ENCODE results near the gene OGT. TPM values are rescaled to one million over a fixed set of nuclear protein-coding genes. Genes with fewer than 3 reads are reported as not detected.
A peak's percentile ranks its signal among the peaks of the same experiment; 100 is the strongest.
"Not testable (repeated sequence)": the region's sequence is repeated elsewhere in the genome, so short reads cannot be mapped to it uniquely, and the experiment has no call there.

Gene OGT
- total RNA-seq, 1 donor from 2014 or later: 96.4 TPM

DNA sequence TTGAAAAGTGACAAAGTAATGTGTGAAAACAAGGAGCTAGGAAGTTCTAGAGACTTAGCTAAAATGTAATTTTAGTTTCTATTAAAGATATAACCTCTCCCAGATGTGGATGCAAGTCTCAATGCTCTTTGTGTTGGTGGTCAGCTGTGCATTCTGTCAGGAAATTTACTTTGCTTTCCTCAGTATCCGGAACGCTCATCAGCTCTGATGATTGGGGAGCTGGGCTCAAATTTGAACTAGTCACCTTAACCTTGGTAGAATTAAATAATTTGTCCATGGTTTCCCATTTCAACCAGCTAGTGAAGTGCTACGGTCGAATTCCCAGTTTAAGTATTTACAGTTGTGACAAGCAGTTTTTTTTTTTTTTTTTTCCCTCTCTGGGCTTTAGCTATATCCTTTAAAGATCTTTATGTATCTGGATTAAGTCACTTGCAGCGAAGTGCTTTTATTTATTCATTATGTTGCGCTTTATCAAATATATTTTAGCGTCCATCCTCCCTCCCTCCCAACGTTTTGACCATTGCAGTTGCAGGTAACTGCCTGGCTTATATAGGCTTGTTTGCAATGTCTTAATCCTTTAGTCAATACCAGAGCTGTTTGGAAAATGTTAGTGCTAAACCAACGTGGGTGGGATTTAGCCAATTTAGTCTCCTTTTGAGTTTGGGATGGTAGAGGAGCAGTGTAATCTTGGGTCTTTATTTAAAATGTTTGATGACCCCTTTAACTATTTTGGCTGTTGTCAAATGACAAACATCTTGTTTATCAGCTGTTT lies 2.1 kb downstream of the OGT start:
- DNase-seq: no peak
- ATAC-seq: no peak
- intact Hi-C loops (cut with micrococcal nuclease): no loop called here

DNA sequence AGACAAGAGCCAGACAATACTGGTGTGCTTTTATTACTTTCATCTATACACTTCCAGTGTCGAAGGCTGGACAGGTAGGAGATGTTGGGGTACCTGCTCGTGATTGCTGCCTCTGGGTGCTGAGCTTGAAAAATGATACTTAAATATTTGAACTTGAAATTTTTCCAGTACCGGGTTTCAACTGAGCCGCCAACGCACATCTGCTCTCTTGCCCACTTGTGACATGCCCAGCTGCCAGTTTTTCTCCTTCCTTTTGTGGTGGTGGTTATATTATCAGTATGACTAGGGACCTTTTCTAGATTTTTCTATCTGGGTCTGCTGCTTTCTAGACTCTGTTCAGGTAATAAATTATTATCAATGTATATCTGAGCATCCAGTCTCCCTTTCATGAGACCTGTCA lies 3.4 kb downstream of the OGT start:
- ATAC-seq (no peak), DNase-seq (no peak)
- intact Hi-C loops (cut with micrococcal nuclease): no loop called here

DNA sequence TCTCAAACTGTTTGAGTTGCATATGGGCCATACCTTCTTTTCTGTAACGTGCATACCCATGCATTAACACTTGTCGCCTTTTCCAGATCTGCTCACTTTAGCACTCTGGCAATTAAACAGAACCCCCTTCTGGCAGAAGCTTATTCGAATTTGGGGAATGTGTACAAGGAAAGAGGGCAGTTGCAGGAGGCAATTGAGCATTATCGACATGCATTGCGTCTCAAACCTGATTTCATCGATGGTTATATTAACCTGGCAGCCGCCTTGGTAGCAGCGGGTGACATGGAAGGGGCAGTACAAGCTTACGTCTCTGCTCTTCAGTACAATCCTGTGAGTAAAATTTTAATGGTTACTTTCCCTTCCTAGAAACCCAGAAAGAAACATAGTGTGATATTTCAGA lies 4.8 kb downstream of the OGT start:
- no peak for DNase-seq
- no peak for ATAC-seq
- intact Hi-C loops (cut with micrococcal nuclease): no loop called here

DNA sequence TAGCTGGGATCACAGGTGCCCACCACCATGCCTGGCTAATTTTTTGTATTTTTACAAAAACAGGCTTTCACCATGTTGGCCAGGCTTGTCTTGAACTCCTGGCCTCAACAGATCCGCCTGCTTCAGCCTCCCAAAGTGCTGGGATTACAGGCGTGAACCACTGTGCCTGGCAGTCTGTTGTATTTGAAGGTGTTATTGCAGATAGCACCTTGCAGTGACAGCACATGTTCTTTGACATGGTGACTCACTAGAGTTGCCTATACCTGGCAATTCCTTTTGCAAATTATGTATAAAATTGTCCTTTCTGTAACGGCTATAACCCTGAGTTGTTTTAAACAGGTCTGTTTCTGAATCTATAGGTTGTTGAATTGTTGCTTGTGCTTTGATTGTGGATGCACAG lies 7.9 kb downstream of the OGT start:
- intact Hi-C loops (cut with micrococcal nuclease): no loop called here
- DNase-seq: no peak

DNA sequence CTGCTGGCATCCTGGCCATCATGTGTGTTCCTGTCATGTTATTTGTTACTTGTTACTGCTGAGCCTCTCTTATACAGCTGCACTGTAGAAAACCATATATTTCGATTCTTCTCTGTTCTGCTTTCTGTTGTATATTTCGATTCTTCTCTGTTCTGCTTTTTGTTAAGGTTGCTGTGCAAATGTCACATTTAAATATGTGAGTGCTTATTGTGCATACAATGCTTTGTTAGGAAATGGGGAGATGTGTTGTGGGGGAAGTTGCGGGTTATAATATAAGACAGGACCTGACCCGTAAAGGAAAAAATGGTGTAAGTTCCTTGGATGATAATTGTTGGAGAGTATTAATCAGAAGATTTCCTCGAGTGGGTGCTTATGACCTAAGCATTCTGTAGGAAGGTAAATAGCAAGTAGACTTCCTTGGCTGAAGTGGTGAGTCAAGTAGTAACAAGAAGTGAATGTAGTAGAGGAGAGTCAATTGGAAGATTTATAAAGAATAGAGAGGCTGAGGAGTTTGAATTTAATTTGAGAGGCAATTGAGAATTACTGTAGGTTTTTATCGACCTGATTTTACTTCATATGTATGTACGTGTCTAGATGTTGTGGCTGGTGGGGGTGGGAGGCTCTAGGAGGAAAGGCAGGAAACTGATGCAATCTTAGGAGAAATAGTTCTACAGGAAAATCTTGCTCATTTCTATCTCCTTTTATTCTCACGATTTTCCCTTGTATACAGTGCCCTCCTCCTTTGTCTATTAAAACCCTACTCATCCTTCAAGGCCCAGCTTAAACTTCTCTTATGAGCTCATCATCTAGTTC lies 8.5 kb downstream of the OGT start:
- intact Hi-C loops (cut with micrococcal nuclease): no loop called here
- DNase-seq (no peak), ATAC-seq (no peak)

More for the DNA sequence above, 7.9 kb downstream of the OGT start:
- no peak for ATAC-seq

DNA sequence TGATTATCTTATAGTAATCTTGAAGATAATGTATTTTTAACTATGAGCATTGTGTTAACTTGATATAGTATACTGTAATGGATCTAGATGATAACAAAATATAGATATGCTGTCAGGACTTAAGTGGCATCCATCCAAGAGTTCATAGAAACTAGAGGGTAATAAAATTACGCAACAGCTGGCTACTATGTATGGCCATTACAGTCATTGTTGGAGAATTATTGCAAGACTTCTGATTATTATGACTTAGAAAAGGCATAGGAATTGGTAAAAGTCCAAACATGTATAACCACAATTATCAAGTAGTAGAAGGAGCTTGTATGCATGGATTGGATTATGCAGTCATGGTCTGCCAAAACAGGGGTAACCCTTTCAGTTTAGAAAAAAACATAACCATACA lies 9.5 kb downstream of the OGT start:
- ATAC-seq (no peak), DNase-seq (no peak)
- intact Hi-C loops (cut with micrococcal nuclease): no loop called here

DNA sequence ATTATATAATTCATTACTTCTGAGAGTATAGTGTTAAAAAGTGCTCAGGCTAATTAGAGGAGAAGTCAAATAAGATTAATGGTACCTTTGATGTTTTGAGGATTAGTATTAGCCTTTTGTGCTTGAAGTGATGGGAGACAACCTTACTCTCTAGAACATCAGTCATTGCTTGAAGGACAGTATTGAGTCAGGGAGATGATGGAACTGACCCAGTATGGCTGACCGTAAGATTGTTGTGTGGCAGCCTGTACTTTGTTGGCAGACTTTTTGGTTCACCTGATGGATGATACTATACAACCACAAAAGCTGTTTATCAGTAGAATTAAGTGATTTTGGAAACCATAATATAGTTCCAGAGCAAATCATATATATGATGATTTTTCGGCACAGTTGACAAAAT lies 9.9 kb downstream of the OGT start:
- DNase-seq (no peak), ATAC-seq (peak; percentile 24)
- intact Hi-C loops (cut with micrococcal nuclease): no loop called here

DNA sequence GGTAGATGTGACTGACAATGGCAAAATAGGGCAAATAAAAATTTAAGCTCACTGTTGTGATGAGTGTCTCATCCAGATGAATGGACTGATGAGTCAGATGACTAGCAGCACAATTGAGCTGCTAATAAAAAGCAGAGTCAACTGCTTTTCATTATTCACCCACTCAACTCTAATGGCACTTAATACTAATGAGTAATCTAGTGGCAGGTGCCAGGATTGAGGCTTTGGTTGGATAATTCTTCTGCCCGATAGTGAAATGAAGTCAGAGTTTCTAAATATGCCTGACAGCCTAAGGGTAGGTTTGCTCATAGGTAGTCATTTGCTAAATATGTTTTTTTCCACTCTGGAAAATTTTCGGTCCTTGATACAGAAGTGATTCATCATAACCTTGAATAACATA lies 10.4 kb downstream of the OGT start:
- intact Hi-C loops (cut with micrococcal nuclease): no loop called here
- ATAC-seq (peak; percentile 78), DNase-seq (no peak)

DNA sequence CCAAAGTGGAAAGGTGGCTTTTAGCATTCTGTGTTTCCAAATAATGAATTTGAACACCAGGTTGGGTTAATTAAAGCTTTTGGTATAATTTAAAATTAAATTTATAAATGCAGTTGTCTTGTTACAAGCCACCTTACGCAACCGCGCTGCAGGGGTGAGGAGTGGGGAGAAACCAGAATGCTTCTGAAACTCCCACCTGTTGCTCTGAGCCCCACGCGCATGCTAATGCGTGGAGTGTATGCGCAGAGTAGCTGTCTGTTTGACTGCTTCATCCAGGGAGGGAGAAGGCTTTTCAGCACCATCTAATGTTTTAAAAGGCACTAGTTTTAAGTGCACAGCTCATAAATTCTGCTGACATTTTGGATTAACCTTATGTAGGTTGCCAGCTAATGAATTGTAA lies 12.5 kb downstream of the OGT start:
- DNase-seq: no peak
- intact Hi-C loops (cut with micrococcal nuclease): no loop called here
- ATAC-seq: no peak

DNA sequence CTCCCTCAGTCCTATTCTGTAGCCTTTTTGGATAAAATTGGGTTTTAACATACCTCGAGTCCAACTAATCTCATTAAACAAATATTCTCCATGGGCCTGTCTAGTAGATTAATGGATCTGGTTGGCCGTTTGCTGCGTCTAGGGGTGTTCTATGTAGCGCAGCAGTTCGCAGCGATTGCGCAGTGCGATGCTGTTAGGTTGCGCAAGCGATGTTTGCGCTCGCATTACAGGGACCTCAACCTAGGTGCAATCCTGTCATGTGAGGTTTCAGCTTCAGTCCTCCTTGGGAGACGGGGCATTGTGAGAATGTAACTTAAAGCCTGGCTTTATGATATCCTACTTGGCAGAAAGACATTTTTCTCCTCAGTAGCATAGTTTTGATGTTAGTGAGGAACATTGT lies 14.0 kb downstream of the OGT start:
- no peak for ATAC-seq
- intact Hi-C loops (cut with micrococcal nuclease): no loop called here
- no peak for DNase-seq

DNA sequence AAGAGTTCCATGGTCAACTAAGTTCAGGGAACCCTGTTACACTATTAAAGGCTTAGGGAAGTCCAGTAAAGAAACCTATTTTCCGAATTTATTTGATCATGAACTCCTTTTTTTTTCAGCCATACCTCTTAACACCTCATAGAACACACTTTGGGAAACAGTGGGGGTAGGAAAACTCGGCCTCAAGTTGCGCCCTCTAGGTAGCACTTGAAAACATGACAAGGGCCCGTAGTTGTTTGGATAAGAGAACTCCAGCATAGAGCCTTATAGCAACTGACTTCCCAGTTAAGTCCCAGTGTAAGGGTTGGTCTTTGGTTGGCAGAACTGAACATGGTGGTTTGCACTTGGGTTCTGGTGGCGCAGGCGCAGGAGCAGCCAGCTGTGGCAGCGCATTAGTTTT lies 14.4 kb downstream of the OGT start:
- ATAC-seq: no peak
- intact Hi-C loops (cut with micrococcal nuclease): no loop called here

DNA sequence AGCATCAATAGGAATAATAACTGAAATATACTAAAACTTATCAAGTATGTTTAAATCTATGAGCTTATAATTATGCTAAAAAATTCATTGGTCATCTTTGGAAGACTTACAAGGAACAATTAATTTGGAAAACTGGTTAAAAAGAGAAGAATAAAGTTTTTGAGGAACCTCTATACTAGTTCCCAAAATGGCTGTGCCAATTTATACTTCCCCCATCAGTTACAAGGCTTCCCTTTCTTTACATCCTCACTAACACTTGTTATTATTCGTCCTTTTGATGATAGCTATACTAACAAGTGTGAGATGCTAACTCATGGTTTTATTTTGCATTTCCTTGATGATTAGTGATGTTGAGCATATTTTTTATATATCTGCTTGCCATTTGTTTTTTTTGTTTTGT lies 17.1 kb downstream of the OGT start:
- ATAC-seq: no peak
- intact Hi-C loops (cut with micrococcal nuclease): no loop called here
- no peak for DNase-seq

More for the DNA sequence above, 14.4 kb downstream of the OGT start:
- no peak for DNase-seq

DNA sequence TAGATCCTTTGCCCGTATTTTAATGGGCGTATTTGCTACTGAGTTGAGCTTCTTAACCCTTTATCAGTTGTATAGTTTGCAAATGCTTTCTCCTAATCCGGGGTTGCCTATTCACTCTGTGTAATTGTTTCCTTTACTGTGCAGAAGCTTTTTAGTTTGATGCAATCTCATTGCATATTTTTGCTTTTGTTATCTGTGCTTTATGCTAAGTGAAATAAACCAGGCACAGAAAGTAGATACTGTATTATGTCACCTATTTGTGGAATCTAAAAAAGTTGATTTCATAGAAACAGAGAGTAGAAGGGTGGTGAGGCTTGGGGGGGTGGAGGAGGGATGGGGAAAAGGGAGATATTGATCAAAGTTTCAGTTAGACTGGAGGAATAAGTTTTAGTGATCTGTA lies 17.7 kb downstream of the OGT start:
- intact Hi-C loops (cut with micrococcal nuclease): no loop called here
- no peak for ATAC-seq
- no peak for DNase-seq

DNA sequence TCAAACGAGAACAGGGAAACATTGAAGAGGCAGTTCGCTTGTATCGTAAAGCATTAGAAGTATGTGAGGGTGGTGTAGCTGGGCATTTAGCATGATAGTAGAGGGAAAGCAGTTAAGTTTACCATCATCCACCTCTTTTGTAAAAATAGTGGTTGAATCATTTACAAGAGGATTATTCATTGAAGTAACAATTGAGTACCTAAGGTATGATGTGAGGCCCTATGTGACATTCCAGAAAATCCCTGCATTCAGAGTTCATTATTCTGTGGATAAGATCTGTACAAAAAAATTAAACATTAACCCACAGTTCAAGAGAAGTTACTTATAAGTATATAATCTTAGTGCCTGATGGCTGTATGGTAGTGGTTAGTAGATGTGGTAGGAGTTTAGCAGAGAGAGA lies 23.1 kb downstream of the OGT start:
- no peak for ATAC-seq
- intact Hi-C loops (cut with micrococcal nuclease): no loop called here
- no peak for DNase-seq

DNA sequence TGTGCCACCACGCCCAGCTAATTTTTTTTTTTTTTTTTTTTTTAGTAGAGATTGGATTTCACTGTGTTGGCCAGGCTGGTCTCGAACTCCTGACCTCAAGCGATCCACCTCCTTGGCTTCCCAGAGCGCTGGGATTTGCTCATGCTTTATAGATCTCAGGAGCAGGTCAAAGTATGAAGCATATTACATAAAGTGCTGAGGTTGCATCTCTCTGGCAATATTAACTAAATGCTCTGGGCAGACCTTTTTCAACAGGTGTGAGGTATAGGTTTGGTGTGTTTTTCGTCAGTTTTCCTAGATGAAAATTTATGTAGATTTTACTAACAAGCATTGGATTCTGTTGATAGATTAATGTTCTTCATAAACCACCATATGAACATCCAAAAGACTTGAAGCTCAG lies 26.0 kb downstream of the OGT start:
- ATAC-seq (no peak), DNase-seq (no peak)
- intact Hi-C loops (cut with micrococcal nuclease): no loop called here

DNA sequence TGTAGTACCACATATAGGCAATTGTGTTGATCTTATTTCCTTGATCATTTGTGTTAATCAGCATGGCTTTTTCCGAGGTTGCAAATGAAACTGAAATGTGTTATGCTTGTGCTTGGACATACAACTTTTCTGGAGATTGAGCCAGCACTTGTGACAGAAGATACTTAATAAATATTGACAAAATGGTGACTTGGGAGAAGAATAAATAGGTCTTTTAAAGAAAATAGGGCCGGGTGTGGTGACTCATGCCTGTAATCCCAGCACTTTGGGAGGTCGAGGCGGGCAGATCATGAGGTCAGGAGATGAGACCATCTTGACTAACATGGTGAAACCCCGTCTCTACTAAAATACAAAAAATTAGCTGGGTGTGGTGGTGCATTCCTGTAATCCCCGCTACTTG lies 26.9 kb downstream of the OGT start:
- ATAC-seq; DNase-seq; intact Hi-C loops (cut with micrococcal nuclease): not testable (repeated sequence)

DNA sequence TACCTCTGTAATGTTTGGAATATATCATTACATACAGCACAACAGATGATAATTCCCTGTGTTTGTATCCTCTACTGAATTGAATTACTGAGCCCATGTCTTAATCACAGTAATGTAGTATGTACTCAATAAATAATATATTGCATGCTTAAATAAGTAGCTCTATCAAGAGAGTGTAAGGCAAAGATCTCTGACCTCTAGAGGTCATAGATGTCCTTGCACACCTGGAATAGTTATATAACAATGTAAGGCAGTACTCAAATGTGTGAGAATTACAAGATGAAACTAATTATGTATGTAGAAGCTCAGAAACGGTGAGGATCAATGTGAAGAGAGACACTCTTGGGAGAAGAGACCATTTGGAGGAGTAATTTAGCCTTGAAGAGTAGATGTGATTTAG lies 31.0 kb downstream of the OGT start:
- intact Hi-C loops (cut with micrococcal nuclease): no loop called here
- DNase-seq: no peak
- no peak for ATAC-seq

DNA sequence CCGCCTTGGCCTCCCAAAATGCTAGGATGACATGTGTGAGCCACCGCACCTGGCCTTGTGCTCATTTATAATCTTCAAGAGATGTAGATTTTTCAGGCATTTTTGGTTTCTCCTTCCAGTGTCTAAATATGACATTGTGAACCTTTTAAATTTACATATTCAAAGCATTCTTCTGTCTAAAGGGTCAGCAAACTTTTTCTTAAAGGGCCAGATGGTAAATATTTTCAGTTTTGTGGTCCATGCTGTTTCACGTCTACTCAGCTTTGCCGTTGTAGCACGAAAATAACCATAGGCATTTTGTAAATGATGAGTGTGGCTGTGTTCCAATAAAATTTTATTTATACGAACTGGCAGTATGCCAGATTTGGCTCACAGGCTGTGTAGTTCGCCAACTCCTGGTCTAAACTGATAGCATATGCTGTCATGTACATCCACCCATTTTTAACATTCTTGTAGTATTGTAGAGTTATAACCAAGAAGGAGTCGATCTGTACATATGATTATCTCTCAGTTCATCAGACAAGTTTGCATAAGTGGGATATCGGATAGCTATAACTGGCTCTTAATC lies 32.7 kb downstream of the OGT start:
- ATAC-seq (peak; percentile 53), DNase-seq (no peak)
- intact Hi-C loops (cut with micrococcal nuclease): no loop called here

DNA sequence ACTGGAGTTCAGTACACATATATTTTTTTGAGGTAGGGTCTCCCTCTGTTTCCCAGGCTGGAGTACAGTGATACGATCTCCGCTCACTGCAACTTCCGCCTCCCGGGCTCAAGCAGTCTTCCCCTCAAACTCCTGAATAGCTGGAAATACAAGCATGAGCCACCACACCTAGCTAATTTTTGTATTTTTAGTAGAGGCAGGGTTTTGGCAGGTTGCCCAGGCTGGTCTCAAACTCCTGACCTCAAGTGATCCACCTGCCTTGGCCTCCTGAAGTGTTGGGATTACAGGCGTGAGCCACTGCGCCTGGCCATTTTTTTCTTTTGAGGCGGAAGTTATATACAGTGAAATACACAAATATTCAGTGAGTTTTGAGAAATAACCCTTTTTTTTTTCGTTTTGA lies 38.5 kb downstream of the OGT start:
- intact Hi-C loops (cut with micrococcal nuclease): not testable (repeated sequence)
- DNase-seq (peak; percentile 41), ATAC-seq (peak; percentile 60)

DNA sequence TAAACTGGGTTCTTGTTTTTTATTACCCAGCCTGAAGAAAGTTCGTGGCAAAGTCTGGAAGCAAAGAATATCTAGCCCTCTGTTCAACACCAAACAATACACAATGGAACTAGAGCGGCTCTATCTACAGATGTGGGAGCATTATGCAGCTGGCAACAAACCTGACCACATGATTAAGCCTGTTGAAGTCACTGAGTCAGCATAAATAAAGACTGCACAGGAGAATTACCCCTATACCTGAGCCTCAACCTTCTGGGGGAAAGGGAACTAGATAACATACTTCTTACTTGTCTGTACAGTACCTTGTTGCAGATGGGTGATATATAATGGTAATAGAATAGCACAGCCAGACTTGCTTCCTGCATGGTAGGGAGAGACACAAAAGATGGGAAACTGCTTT lies 40.7 kb downstream of the OGT start:
- ATAC-seq: no peak
- intact Hi-C loops (cut with micrococcal nuclease): no loop called here
- DNase-seq: no peak

DNA sequence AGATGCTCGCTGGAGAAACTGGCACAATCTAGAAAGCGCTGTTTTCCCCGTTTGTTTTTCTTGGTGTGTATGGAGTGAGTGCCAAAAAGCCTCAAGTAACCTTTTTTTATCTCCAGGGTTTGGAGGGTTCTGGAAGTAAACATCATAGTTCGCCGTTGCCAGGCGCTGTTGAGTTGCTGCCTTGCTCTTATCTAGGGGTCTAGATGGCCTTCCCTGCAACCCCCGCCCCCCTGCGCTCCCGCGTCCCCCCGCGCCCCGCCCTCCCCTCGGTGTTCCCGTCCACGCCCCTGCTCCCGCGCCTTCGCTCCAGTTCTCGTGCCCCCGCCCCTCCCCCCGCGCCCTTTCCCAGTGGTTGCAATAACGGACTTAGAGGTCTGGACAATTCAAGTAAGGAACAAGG lies 44.8 kb downstream of the OGT start:
- intact Hi-C loops (cut with micrococcal nuclease): no loop called here
- ATAC-seq (peak; percentile 57), DNase-seq (peak; percentile 36)
